ENCODE results near the gene CBLN3.
A peak's percentile ranks its signal among the peaks of the same experiment; 100 is the strongest.
"Not testable (repeated sequence)": the region's sequence is repeated elsewhere in the genome, so short reads cannot be mapped to it uniquely, and the experiment has no call there.

Gene CBLN3

DNA sequence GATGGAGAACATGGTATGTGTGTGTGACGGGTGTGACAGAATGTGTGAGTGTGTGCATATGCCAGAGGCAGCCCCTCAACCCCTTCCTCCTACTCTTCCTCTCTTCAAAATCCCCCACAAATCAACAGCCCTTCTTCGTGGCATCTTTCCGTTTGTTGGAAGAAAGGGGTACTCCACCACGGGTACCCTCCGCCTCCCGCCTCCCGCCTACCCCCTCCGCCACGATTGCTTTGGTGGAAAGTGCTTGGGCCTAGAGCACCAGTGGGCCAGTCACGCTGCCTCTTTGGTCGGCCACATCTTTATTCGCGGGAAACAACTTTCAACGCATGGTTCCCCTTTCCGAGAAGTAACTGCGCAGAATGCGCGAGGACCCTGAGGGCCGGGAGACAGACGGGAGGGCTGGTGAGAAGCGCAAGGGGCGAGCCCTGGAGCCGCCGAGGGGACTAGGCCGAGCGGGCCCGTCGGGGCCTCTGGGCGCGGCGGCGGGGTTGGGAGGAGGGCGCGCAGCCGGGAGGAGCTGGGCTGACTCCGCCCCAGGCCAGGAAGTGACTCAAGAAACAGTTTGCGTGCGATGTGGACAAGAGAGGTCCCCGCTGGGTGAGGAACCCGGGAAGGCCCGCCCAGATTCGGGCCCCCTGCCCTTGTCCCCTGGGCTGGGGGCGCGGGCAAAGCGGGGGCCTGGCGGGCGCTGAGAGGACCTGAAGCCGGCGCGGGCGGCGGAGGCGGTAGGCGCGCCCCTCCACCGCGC lies at the start of gene CBLN3, which contains the start of gene KHNYN:
Gene CBLN3, minus strand, starts transcription at position 274 of the 748 bp plus-strand sequence. CDS start 614 bp downstream, outside the sequence.
Gene KHNYN, plus strand, starts transcription at position 560 of the 748 bp plus-strand sequence. CDS start 777 bp downstream, outside the sequence.
- DNase-seq (ENCODE audit: low read depth in 2 of 3, low spot score in 2 of 3) = peak; percentile 70 to 75 (median 73)

DNA sequence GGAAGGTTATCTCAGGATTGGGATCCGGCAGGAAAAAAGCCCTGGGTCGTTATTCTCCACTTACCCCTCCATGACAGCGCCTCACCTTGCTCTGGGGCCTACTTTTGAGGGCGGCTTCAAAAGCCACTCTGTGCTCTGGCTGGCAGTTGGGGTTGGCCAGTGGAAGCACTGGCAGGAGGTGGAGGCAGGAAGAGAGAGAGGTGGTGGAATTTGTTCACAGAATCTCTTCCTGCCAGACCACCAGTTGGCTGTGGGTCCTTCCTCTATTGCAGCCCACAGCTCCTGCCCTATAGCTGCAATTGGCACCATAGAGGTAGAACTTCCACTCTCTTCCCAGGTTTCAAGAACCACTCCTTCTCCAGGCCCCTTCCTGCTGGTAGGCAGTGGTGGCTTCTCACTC lies 45.8 kb upstream of the CBLN3 start:
- DNase-seq (ENCODE audit: low read depth in 2 of 3, low spot score in 2 of 3) = no peak

DNA sequence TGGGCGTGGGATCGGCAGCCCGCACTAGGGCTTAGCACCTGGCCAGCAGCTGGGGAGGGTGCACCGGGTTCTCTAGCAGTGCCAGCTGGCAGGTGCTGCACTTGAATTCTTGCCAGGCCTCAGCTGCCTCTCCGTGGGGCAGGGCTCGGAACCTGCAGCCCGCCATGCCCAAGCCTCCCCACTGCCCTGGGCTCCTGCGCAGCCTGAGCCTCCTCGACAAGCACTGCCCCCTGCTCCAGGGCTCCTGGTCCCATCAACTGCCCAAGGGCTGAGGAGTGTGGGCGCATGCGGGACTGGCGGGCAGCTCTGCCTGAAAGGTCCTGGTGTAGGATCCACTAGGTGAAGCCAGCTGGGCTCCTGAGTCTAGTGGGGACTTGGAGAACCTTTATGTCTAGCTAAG lies 43.7 kb upstream of the CBLN3 start:
- no peak for DNase-seq (ENCODE audit: low read depth in 2 of 3, low spot score in 2 of 3)

DNA sequence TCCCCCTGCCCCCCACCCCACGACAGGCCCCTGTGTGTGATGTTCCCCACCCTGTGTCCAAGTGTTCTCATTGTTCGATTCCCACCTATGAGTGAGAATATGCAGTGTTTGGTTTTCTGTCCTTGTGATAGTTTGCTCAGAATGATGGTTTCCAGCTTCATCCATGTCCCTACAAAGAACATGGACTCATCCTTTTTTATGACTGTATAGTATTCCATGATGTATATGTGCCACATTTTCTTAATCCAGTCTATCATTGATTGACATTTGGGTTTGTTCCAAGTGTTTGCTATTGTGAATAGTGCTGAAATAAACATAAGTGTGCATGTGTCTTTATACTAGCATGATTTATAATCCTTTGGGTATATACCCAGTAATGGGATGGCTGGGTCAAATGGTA lies 41.0 kb upstream of the CBLN3 start:
- not testable (repeated sequence) for DNase-seq (ENCODE audit: low read depth in 2 of 3, low spot score in 2 of 3)

DNA sequence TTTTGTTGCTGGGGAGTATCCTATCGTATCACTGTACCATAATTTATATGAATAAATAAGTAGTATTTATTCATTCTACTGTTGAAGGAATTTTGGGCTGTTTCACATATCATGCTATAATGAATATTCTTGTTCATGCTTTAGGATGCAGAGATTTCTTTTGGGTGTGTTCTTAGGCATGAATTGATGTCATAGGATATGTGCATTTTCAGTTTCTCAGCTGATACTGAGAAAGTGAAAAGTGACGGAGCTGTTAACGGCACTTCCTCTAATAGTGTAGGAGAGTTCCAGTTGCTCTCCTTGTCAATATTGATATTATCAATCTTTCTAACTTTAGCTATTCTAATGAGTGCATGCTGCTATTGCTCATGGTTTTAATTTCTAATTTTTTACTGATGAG lies 36.3 kb upstream of the CBLN3 start:
- no peak for DNase-seq (ENCODE audit: low read depth in 2 of 3, low spot score in 2 of 3)

DNA sequence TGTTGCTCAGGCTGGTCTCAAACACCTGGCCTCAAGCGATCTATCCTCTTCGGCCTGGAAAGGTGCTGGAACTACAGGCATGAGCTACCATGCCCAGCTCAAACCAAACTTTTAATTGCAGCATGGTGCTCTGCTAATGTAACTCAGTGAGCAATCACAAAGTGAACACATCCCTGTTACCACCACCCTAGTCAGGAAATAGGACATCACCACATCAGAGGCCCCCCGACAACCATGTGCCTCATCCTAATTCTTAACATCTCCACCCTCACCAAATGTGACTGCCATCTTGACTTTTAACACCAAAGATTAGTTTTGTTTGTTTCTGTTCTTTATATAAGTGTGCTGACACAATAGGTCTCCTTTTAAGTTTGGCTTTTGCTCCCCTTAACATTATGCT lies 35.9 kb upstream of the CBLN3 start:
- no peak for DNase-seq (ENCODE audit: low read depth in 2 of 3, low spot score in 2 of 3)

DNA sequence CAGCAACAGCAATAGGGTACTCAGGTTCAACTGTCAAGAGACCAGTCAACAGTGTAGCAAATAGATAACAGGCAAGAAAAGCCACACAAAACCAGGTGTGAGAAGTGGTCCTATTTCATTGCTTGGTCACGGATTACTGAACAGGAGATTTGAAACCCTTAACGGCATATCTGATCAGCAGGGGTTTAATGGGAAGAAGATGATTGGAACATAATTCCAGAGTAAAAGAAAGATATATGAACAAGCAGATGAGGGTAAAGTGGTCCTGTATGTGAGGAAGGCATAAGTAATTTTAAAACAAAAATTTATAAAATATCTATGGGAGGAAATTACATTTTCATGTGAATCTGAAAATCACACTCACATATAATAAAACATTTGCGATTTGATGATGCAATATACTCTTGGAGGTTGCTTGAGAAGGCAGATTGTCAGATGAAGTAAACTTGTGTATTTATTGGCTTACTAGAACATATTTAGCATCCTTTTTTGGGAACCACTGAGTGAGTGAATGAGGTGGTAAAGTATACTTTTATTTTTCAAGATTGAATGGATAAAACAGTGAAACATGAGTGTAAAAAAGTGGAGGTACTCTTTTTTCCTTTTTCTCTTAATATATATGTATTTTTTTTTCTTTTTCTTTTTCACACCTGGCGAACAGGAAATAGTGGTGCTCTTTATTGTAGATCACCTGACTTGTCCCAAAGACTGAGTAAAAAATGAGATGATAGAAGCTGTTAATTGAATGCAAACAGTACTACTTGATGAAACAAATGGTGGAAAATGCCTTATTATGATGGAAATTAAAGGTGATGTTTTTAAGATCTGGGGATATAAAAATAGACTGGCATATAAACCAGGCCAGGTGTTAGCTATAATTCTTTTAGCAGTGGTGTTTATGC lies 34.7 kb upstream of the CBLN3 start:
- DNase-seq (ENCODE audit: low read depth in 2 of 3, low spot score in 2 of 3) = no peak

DNA sequence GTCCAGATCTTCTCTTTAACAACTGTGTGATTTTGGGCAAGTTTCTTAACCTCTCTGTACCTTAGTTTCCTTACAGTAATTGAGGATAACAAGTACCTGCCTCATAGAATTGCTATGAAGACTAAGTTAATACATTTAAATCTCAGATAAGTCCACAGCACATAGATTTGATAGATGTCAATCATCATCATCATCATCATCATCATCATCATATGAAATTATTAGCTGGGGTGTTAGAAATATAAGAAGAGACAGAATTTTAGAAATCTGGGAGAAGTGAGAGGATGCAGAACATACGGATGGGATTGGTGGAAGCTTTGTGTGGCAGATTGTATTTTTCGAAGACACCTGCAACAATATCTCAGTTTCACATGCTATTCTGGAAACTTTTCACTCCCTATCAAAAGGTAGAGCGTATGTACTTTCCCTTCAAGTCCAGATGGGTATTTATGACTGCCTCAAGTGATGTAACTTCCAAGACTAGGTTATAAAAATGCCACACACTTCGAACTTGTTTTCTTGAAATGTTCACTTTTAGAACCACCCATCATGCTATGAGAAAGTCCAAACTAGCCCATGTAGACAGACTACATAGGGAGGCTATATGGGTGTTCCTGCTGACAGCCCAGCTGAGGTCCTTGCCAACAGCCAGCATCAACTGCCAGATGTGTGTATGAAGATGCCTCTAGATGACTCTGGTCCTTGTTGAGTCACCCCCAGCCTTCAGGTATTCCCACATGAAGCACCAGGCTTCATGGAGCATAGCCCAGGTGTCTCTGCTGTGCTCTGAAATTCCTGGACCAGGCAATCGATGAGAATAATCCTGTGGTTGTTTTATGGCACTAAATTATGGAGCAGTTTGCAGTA lies 33.8 kb upstream of the CBLN3 start:
- no peak for DNase-seq (ENCODE audit: low read depth in 2 of 3, low spot score in 2 of 3)

DNA sequence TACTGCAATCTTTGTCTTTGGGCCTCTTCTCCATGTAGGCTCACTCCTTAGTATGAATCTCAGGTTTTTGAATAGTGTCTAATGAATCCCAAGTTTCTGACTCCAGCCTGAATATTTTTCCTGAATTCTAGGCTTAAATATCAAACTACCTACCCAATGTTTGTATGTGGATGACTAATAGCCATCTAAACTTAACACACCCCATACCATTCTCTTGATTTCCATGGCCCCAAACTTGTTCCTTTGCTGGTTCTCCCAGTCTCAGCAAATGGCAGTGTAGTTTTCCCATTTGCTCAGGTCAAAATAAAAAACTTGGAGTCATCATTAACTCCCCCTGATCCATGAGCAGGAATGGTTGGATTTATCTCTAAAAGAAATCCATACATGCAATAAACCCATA lies 31.9 kb upstream of the CBLN3 start:
- DNase-seq (ENCODE audit: low read depth in 2 of 3, low spot score in 2 of 3) = no peak

DNA sequence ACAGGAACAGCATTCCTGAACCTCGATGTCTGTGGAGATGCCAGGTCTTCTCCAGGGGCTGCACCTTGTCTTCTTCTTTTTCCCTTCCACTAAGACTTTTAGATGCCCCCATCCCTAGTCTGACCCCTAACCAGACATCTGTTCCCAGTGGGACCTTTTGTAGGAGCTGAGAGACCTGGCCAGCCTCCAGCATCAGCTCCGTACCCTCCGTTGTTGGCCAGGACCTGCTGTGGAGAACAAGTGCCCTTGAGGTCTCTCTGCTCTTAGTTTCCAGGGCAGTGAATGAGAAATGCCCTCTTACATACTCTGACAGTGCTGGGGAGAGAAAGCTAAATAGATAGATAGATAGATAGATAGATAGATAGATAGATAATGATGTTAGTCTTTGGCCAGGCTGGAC lies 29.9 kb upstream of the CBLN3 start:
- no peak for DNase-seq (ENCODE audit: low read depth in 2 of 3, low spot score in 2 of 3)

DNA sequence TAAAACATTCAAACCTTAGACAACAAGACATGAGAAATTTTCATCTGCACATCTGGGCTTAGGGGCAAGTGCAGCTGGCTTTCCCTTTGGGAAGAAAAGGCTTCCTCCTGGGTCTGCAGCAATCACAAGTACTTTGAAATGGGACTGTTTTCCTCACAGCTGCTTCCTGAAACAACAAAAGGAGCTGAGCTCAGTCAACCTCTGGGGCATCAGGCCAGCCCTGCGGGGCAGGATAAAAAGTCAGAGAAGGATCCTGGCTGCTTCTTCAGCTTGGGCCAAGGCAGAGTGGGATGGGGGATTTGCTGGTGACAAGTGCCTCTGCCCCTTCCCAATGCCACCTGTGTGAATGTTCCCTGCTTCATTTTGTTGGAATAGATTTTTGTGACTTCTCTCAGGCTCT lies 29.3 kb upstream of the CBLN3 start:
- DNase-seq (ENCODE audit: low read depth in 2 of 3, low spot score in 2 of 3) = no peak

DNA sequence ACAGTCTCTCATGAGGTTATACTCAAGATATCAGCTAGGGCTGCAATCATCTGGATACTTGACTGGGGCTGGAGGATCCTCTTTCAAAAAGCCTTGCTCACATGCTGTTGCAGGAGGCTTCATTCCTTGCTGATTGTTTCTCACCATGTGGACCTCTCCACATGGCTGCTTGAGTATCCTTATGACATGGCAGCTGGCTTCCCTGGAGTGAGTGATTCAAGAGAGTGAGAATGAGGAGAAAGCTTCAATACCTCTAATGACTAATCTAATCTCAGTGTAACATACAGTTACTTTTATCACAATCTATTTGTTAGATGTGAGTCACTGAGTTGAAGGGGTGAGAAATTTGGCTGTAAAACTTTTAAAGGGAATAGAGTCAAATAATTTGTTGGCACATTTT lies 27.5 kb upstream of the CBLN3 start:
- DNase-seq (ENCODE audit: low read depth in 2 of 3, low spot score in 2 of 3) = no peak

DNA sequence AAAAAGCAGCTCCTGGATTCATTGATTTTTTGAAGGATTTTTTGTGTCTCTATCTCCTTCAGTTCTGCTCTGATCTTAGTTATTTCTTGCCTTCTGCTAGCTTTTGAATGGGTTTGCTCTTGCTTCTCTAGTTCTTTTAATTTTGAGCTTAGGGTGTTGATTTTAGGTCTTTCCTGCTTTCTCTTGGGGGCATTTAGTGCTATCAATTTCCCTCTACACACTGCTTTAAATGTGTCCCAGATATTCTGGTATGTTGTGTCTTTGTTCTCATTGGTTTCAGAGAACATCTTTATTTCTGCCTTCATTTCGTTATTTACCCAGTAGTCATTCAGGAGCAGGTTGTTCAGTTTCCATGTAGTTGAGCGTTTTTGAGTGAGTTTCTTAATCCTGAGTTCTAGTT lies 21.4 kb upstream of the CBLN3 start:
- not testable (repeated sequence) for DNase-seq (ENCODE audit: low read depth in 2 of 3, low spot score in 2 of 3)

DNA sequence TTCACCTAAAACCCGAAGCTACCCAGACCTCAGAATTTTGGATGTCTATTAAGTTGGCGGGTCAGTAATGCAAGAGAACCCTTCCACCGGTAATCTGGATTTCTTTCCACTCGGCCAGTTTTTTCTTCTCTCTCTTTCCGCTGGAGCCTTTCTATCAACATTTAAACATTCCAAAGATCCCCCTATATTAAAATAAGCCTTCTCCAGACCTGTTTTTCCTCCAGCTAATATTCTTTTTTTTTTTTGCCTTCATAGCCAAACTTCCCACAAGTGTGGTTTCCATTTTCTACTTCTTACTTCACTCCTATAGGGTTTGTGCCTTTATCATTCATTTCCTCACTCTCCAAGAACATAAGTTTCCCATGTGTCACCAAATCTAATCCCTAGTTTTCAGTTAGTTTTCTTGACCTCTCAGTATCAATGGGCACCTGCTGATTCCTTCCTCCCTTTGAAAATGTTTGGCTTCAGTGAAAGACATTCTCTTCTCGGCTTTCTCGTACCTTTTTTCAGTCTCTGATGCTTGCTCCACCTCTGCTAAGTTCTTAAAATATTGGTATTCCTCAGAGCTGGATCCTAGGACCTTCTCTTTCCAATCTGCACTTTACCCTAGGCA lies 13.7 kb upstream of the CBLN3 start:
- no peak for DNase-seq (ENCODE audit: low read depth in 2 of 3, low spot score in 2 of 3)

DNA sequence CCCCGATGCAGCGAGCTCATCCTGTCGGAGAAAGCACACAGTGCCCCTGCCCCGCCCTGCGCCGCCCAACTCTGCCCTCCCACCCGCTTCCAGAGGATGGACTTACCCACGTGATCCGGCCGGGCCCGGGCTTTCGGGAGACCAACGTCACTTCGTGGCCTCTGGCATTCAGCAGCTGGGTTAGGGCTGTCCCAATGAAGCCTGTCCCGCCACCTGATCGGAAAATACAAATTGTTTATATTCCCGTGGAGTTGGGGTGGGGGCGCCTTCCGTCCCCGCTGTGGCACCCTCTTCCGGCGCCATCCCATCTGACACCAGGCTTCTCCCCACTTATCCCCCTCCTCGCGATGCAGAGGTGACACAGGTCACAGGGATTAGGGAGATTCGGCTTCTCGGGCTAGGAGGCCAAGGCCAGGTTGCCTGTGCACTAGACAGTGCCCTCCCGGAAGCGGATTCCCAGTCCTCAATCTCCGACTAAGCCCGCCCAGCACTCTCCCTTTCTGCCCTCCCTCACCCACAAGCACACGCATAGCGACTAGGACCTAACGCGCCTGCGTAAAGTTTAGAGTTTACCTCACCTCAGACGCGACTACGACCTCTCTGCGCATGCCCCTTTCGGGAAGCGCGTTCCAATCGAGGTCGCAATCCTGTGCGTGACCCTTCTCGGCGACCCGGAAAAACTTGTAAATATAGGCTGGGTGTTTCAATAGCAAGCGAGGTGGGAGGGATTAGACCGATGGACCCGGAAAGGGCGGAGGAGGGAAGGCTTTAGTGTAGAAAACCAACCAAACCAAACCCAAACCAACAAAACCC lies 13.0 kb upstream of the CBLN3 start, which contains the start of gene SDR39U1:
Gene SDR39U1, minus strand, starts transcription at position 537 of the 813 bp plus-strand sequence. Its CDS starts 7 bp downstream, at position 530.
- peak; percentile 66 to 88 (median 88) for DNase-seq (ENCODE audit: low read depth in 2 of 3, low spot score in 2 of 3)

DNA sequence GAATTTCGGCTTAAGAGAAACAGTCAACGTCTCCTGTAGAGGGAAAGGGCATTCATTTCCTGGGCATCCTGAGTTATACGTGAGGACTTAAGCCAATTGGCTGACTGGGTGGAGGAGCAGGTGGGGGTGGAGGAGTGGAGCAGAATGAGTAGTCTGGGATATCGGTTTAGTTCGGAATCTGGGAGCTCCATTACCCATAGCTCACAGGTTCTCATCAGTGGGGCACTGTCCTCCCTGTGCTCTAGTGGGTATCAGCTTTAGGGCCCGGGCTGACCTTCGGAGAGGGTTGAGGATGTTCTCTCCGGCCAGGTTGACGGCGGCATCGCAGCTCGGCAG lies 12.4 kb upstream of the CBLN3 start:
- DNase-seq (ENCODE audit: low read depth in 2 of 3, low spot score in 2 of 3) = no peak

DNA sequence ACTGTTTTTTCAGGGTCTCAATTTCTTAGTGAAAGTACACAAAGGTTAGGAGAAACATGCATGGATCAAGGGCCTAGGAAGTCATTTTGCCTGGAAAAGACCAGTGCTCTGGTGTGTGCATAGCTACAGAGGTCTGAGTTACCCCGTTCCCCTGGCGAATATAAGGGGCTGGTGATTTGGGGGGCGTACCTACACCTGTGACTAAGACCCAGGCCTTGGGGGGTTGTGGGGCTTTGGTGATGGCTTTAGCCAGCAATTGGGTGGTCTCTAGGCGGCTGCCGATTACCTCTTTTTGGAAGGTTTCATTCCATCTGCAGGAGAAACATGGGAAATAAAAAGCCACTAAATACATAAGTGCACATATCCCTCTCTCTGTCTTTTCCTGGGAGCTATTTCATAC lies 12.0 kb upstream of the CBLN3 start:
- DNase-seq (ENCODE audit: low read depth in 2 of 3, low spot score in 2 of 3) = no peak

DNA sequence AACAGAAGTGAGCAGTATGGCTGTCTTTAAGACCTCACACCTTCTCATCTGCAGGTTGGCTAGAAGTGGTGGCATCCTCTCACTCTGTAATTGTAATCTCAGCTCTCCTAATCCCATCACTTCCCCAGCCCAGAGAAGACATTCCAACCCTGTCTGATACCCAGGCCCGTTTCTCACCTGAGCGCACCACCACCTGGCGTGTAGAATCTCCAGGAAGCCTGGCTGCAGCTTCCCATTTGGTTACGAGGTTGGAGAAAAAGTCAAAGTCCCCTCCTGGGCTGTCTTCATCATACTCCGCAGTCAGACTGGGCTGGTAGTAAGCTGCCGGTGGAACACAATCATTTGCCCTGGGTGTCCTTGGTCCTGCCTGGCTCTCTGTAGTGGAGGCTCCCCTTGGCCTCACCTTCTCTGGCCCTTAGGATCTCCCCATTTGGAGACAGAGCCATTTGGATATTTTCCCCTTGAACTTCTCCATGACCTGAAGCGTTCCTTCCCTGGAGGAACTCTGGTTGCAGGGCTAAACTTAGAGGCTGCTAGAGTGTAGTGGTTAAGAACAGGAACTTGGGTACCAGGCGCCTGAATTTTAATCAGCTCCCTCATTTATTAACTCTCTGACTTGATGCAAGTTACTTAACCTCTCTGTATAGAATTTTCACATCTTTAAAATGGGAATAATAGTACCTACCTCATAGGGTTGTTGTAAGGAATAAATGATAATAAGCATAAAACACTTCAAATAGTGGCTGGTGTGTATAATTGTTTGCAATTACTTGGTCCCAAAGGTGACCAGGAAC lies 11.3 kb upstream of the CBLN3 start:
- no peak for DNase-seq (ENCODE audit: low read depth in 2 of 3, low spot score in 2 of 3)
